ENCODE measurements around the gene RPS3A. TPM values are rescaled to one million over a fixed set of nuclear protein-coding genes. Genes with fewer than 3 reads are reported as not detected.
"Not testable (repeated sequence)": the region's sequence is repeated elsewhere in the genome, so short reads cannot be mapped to it uniquely, and the experiment has no call there.

RPS3A gene
- polyA plus RNA-seq, 3 donors: 1,088 to 1,816 (median 1,582) TPM

- Histone ChIP-seq H4K20me1 (ENCODE audit: insufficient read depth, low read length) (no peaks in the 10 kb centered on the region), H3K9ac (ENCODE audit: insufficient read depth, low read length, poor library complexity, severe bottlenecking) (peak overlapping the region; percentile 15), H3K27me3 (ENCODE audit: control insufficient read depth in 2 of 2, insufficient read depth in 2 of 2, low read length in 2 of 2) (no peaks in the 10 kb centered on the region), H3K4me3 (replicated peaks in 1 of 3; ENCODE audit: low read depth in 2 of 3, low read length in 3 of 3) (no peak overlapping the region), H3K36me3 (replicated peaks in 1 of 2; ENCODE audit: control insufficient read depth in 1 of 2, insufficient read depth in 2 of 2, low read length in 2 of 2) (no peaks in the 10 kb centered on the region), H3K79me2 (ENCODE audit: insufficient read depth, low read length) (no peaks in the 10 kb centered on the region), H2AFZ (ENCODE audit: insufficient read depth, low read depth, low read length, poor library complexity, severe bottlenecking) (no peak overlapping the region), H3K4me2 (replicated peaks; ENCODE audit: extremely low read depth, low read length, poor library complexity, severe bottlenecking) (no peak overlapping the region), H3K4me1 (ENCODE audit: control insufficient read depth in 1 of 2, insufficient read depth in 2 of 2, low read length in 2 of 2) (no peaks in the 10 kb centered on the region), H3K9me3 (replicated peaks in 1 of 2; ENCODE audit: control insufficient read depth in 1 of 2, insufficient read depth in 1 of 2, low read length in 2 of 2) (no peaks in the 10 kb centered on the region), H3K27ac (ENCODE audit: low read depth in 1 of 2, low read length in 2 of 2) (no peak overlapping the region)
- Mint-ChIP-seq H3K27me3 (ENCODE audit: low read depth in 3 of 3) (peaks cover 0 to 2% (median 0%) of the 10 kb centered on the region in 3 donors), H3K27ac (no peak overlapping the region), H3K9me3 (no peaks in the 10 kb centered on the region), H3K36me3 (no peaks in the 10 kb centered on the region), H3K4me3 (no peak overlapping the region), H3K4me1 (peaks cover 3% of the 10 kb centered on the region)
- no peak for DNase-seq
- no peak for TF ChIP-seq CTCF (IDR thresholded peaks at IDR 0.05)
- no CpG with 5 or more reads among the region's 1 CpG for WGBS (ENCODE audit: insufficient coverage)
- intact Hi-C loops (cut with micrococcal nuclease): no loop called here
Measured at GRCh38 chr4:151129796-151130195, 30.4 kb downstream of the RPS3A start.

- Histone ChIP-seq H3K4me3 (replicated peaks in 1 of 3; ENCODE audit: low read depth in 2 of 3, low read length in 3 of 3) (no peak overlapping the region), H3K9ac (ENCODE audit: insufficient read depth, low read length, poor library complexity, severe bottlenecking) (no peak overlapping the region), H3K27me3 (ENCODE audit: control insufficient read depth in 2 of 2, insufficient read depth in 2 of 2, low read length in 2 of 2) (no peaks in the 10 kb centered on the region), H3K4me2 (replicated peaks; ENCODE audit: extremely low read depth, low read length, poor library complexity, severe bottlenecking) (no peak overlapping the region), H3K4me1 (ENCODE audit: control insufficient read depth in 1 of 2, insufficient read depth in 2 of 2, low read length in 2 of 2) (no peaks in the 10 kb centered on the region), H3K27ac (ENCODE audit: low read depth in 1 of 2, low read length in 2 of 2) (no peak overlapping the region), H3K36me3 (replicated peaks in 1 of 2; ENCODE audit: control insufficient read depth in 1 of 2, insufficient read depth in 2 of 2, low read length in 2 of 2) (no peaks in the 10 kb centered on the region), H4K20me1 (ENCODE audit: insufficient read depth, low read length) (no peaks in the 10 kb centered on the region), H2AFZ (ENCODE audit: insufficient read depth, low read depth, low read length, poor library complexity, severe bottlenecking) (no peak overlapping the region), H3K9me3 (replicated peaks in 1 of 2; ENCODE audit: control insufficient read depth in 1 of 2, insufficient read depth in 1 of 2, low read length in 2 of 2) (no peaks in the 10 kb centered on the region), H3K79me2 (ENCODE audit: insufficient read depth, low read length) (no peaks in the 10 kb centered on the region)
- Mint-ChIP-seq H3K36me3 (no peaks in the 10 kb centered on the region), H3K27ac (no peak overlapping the region), H3K4me1 (peaks cover 3% of the 10 kb centered on the region), H3K27me3 (ENCODE audit: low read depth in 3 of 3) (peaks cover 0 to 2% (median 0%) of the 10 kb centered on the region in 3 donors), H3K4me3 (no peak overlapping the region), H3K9me3 (no peaks in the 10 kb centered on the region)
- intact Hi-C loops (cut with micrococcal nuclease): no loop called here
- 97% methylated on average over 5 of the region's 5 CpGs for WGBS (ENCODE audit: insufficient coverage)
- no peak for DNase-seq
- no peak for TF ChIP-seq CTCF (IDR thresholded peaks at IDR 0.05)
Measured at GRCh38 chr4:151133311-151133710, 33.9 kb downstream of the RPS3A start.

GRCh38 chr4:151136048-151136447 is 36.6 kb downstream of the RPS3A start:
- not testable (repeated sequence) for H2AFZ ChIP-seq (ENCODE audit: insufficient read depth, low read depth, low read length, poor library complexity, severe bottlenecking)
- 100% methylated on average over 1 of the region's 3 CpGs for WGBS (ENCODE audit: insufficient coverage)

More at GRCh38 chr4:151136048-151136447, 36.6 kb downstream of the RPS3A start:
- H3K9me3 ChIP-seq (replicated peaks in 1 of 2; ENCODE audit: control insufficient read depth in 1 of 2, insufficient read depth in 1 of 2, low read length in 2 of 2); DNase-seq; H3K4me3 ChIP-seq (replicated peaks in 1 of 3; ENCODE audit: low read depth in 2 of 3, low read length in 3 of 3); H3K36me3 ChIP-seq (replicated peaks in 1 of 2; ENCODE audit: control insufficient read depth in 1 of 2, insufficient read depth in 2 of 2, low read length in 2 of 2); H3K4me1 Mint-ChIP-seq; intact Hi-C loops (cut with micrococcal nuclease); H3K9ac ChIP-seq (ENCODE audit: insufficient read depth, low read length, poor library complexity, severe bottlenecking); H3K4me2 ChIP-seq (replicated peaks; ENCODE audit: extremely low read depth, low read length, poor library complexity, severe bottlenecking); H3K4me3 Mint-ChIP-seq; H3K79me2 ChIP-seq (ENCODE audit: insufficient read depth, low read length); H3K27me3 Mint-ChIP-seq (ENCODE audit: low read depth in 3 of 3); H3K4me1 ChIP-seq (ENCODE audit: control insufficient read depth in 1 of 2, insufficient read depth in 2 of 2, low read length in 2 of 2); H3K27ac ChIP-seq (ENCODE audit: low read depth in 1 of 2, low read length in 2 of 2); H3K36me3 Mint-ChIP-seq; H4K20me1 ChIP-seq (ENCODE audit: insufficient read depth, low read length); H3K9me3 Mint-ChIP-seq; H3K27me3 ChIP-seq (ENCODE audit: control insufficient read depth in 2 of 2, insufficient read depth in 2 of 2, low read length in 2 of 2): not testable (repeated sequence)
- peak overlapping the region in 1 of 7 donors; percentile 25 for H3K27ac Mint-ChIP-seq
